ENCODE data around the gene RCBTB2. TPM values are rescaled to one million over a fixed set of nuclear protein-coding genes. Genes with fewer than 3 reads are reported as not detected.

RCBTB2 gene
- total RNA-seq, 2 donors from 2014 or later = 1.6 to 6.0 TPM

- Histone ChIP-seq H3K27ac (no peak overlapping the region), H3K4me3 (no peak overlapping the region), H3K9me3 (no peaks in the 10 kb centered on the region), H3K27me3 (no peaks in the 10 kb centered on the region), H3K4me1 (peaks cover 3% of the 10 kb centered on the region), H3K36me3 (replicated peaks in 1 of 2; ENCODE audit: insufficient read depth in 1 of 2, low read depth in 2 of 2) (no peaks in the 10 kb centered on the region)
- no peak for ATAC-seq
- DNase-seq = no peak
- intact Hi-C loops (cut with DNase I) = no loop called here
- TF ChIP-seq CTCF (IDR thresholded peaks at IDR 0.05) (no peak), POLR2A (IDR thresholded peaks at IDR 0.05) (no peak)
Observed at GRCh38 chr13:48563626-48564025, 30.7 kb upstream of the RCBTB2 start.

DNA sequence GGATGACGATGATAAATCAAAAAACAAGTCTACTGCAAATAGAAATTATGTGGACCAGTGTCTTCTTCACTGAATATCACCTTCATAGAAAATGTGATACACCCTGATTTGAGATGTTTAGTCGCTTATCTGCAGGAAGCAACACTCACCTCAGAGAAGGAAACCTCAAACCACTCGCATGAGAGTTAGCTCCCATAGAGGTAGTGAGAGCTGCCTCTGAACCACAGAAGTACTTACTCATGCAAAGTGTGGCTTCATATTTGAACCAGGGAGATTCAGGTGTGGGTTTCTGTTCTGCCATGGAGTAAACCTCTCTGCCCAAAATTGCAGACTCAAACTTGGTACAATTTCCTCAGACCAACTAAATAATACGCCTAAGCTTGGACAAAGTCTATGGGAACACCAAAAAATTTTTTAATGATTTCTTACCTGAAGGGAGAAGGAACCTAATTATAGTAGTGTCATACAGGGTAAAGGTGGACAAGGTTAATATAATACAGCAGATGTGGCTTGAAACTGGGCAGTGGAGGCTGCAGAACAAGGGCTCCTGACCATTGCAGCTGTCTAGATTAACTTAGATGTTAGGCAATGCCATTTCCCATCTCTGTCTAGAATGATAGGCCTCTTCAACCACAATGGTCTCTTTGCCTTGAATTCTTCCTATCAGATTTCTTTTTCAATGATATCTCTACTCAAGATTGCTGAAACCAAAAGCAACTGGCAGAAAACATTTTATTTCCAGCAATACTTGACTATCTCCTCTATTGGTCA, 29.6 kb upstream of the RCBTB2 start:
- Histone ChIP-seq H3K36me3 (replicated peaks in 1 of 2; ENCODE audit: insufficient read depth in 1 of 2, low read depth in 2 of 2) (no peaks in the 10 kb centered on the region), H3K4me1 (no peaks in the 10 kb centered on the region), H3K4me3 (no peak overlapping the region), H3K9me3 (no peaks in the 10 kb centered on the region), H3K27me3 (no peaks in the 10 kb centered on the region), H3K27ac (no peak overlapping the region)
- 75 to 82% methylated on average over 4 of the region's 4 CpGs for WGBS, 2 donors
- no peak for DNase-seq
- TF ChIP-seq CTCF (IDR thresholded peaks at IDR 0.05) = no peak
- no peak for TF ChIP-seq POLR2A (IDR thresholded peaks at IDR 0.05)
- no peak for ATAC-seq
- intact Hi-C loops (cut with DNase I) = no loop called here

DNA sequence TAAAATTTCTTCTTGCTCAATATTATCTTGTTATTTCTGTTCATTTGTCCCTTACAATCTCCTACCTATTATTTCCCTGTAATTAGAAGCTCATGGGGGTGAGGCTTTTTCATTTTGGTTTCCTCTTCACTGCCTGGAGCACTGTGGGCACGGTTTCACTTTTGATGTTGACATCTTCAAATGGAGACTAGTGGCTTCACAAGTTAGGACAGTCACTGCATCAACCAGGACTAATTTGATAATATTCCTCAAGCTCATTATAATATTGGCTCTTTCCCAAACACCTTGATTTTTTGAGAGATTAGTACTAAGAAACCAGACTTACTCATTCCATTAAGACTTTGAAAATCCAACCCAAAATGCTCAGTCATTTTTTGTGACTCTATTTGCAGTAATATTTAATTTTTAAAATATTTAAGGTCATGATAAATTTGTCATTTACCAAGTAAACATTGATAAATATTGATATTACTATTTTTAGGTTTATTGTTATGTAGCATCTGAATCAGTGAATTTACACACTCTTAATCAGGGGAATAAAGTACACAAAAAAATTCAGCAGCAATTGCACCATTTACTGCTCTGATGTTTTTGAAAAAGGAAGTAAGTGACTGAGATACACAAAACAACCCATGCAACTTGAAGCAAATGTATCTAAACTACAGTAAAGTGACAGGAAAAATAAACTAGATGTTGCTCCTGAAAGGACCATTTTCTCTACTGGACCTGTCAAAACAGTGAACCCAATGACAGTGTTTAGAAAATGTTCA, 28.8 kb upstream of the RCBTB2 start:
- Histone ChIP-seq H3K9me3 (no peaks in the 10 kb centered on the region), H3K4me3 (no peak overlapping the region), H3K27ac (no peak overlapping the region), H3K4me1 (no peaks in the 10 kb centered on the region), H3K36me3 (replicated peaks in 1 of 2; ENCODE audit: insufficient read depth in 1 of 2, low read depth in 2 of 2) (no peaks in the 10 kb centered on the region), H3K27me3 (no peaks in the 10 kb centered on the region)
- 69 to 76% methylated on average over 1 of the region's 1 CpG for WGBS, 2 donors
- intact Hi-C loops (cut with DNase I) = no loop called here
- TF ChIP-seq CTCF (IDR thresholded peaks at IDR 0.05) (no peak), POLR2A (IDR thresholded peaks at IDR 0.05) (no peak)
- ATAC-seq (no peak), DNase-seq (no peak)

DNA sequence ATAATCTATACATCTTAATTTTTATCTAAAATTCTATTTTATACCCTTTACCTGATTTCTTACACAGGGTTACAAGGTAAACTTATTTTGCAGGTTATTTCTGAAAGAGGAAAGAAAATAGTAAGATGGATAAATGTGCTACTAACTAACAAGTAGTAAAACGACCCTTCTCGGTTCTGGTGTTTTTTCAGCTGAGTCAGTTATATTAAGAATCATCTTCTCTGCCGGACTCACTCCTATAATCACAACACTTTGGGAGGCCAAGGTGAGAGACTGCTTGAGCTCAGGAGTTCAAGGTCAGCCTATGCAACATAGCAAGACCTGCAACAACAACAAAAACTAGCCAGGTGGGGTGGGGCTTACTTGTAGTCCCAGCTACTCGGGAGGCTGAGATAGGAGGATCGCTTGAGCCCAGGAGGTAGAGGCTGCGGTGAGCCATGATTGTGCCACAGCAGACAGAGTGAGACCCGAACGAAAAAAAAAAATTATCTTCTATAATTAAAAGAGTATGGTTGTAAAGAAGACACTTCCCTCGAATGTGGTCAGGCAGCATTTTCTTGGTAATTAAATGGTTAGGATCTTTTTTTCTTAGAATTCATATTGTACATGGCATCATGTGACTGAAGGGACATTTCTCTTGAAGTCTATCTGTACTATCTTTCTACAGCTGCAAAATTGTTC, 27.9 kb upstream of the RCBTB2 start:
- H3K27me3 ChIP-seq = no peaks in the 10 kb centered on the region
- no peak overlapping the region for H3K27ac ChIP-seq
- H3K36me3 ChIP-seq (replicated peaks in 1 of 2; ENCODE audit: insufficient read depth in 1 of 2, low read depth in 2 of 2) = no peaks in the 10 kb centered on the region
- WGBS, 2 donors = 71 to 87% methylated on average over 9 of the region's 9 CpGs
- no peaks in the 10 kb centered on the region for H3K4me1 ChIP-seq
- no peak for ATAC-seq
- no peaks in the 10 kb centered on the region for H3K9me3 ChIP-seq
- no peak overlapping the region for H3K4me3 ChIP-seq
- intact Hi-C loops (cut with DNase I) = no loop called here
- TF ChIP-seq CTCF (IDR thresholded peaks at IDR 0.05) (no peak), POLR2A (IDR thresholded peaks at IDR 0.05) (no peak)
- no peak for DNase-seq
